Stomach (tissue), 9 donors: ENCODE data around the gene TMEM240. TPM values are rescaled to one million over a fixed set of nuclear protein-coding genes. Genes with fewer than 3 reads are reported as not detected.

Experiments
- DNase-seq, 2 donors: peaks; one replicate each; pipeline versions ENCODE4 v3.0.0 to v3.0.0-alpha.2; 2013 to 2019
- H3K27ac ChIP-seq, 5 donors: fragments of 200-600 bp in 4 of 5; sonication (generic) in 4 of 5; one replicate each; pipeline ENCODE4 v1.5.1; 2013 to 2019; ENCODE audit warnings: mild to moderate bottlenecking in 1 of 5, moderate library complexity in 1 of 5
- H3K27me3 ChIP-seq, 3 donors: fragments of 200-600 bp; sonication (generic); one replicate each; pipeline ENCODE4 v1.5.1; 2017 to 2019; ENCODE audit warnings: mixed run types in 1 of 3
- H3K36me3 ChIP-seq, 4 donors: fragments of 200-600 bp; sonication (generic); 1 replicate in 3 of 4; 2 replicates in 1 of 4; pipeline ENCODE4 v1.5.1; 2016 to 2019
- H3K4me1 ChIP-seq, 4 donors: fragments of 200-600 bp; sonication (generic); one replicate each; pipeline ENCODE4 v1.5.1; 2016 to 2019
- H3K4me3 ChIP-seq, 4 donors: fragments of 200-600 bp; sonication (generic) in 3 of 4; one replicate each; pipeline ENCODE4 v1.5.1; 2016 to 2019; ENCODE audit warnings: mild to moderate bottlenecking in 1 of 4
- H3K9me3 ChIP-seq, 4 donors: fragments of 200-600 bp; sonication (generic); one replicate each; pipeline ENCODE4 v1.5.1; 2016 to 2019
- EP300 ChIP-seq: sonication (generic); formaldehyde crosslinking; IDR thresholded peaks from one replicate; pipeline ENCODE4 v1.6.1; 2017; ENCODE audit warnings: antibody characterized with exemption
- POLR2A ChIP-seq, 4 donors: fragments of 450-650 bp; IDR thresholded peaks; one replicate each; pipeline ENCODE4 v1.6.1; 2016; ENCODE audit warnings: antibody characterized with exemption in 4 of 4, control low read depth in 2 of 4, mild to moderate bottlenecking in 1 of 4, moderate library complexity in 1 of 4
- POLR2AphosphoS5 ChIP-seq, 3 donors: sonication (generic); formaldehyde crosslinking; IDR thresholded peaks; one replicate each; pipeline ENCODE4 v1.6.1; 2016; ENCODE audit warnings: antibody characterized with exemption in 3 of 3
- WGBS, 5 donors: extraction: QIAGEN DNeasy Blood & Tissue Kit in 3 of 5; methylation state at CpG; one replicate each; pipeline versions ENCODE4 v1.1.5 to v1.1.7; 2013 to 2018; 5-methylcytosine and 5-hydroxymethylcytosine counted together
- intact Hi-C: fragments of 100-400 bp; cut with DNase I; formaldehyde crosslinking; loops from one replicate; pipeline ENCODE4 v1.15.1; 2023; ENCODE audit warnings: low total_unique reads
- polyA plus RNA-seq, 3 donors: library from polyadenylated mRNA; stranded (reverse); fragments of 200-250 nt; gene quantifications; one replicate each; pipeline ENCODE4 v1.2.3, GENCODE V29; 2013
- total RNA-seq, 5 donors: library from RNA; depleted of rRNA; stranded (reverse); fragments of >200 nt; gene quantifications; one replicate each; pipeline versions ENCODE4 v1.1.0 to v1.2.3, GENCODE V29; 2014 to 2016
- TF ChIP-seq, protein P1 (sequence below), 7 experiments: fragments of 450-650 bp in 4 of 7; fragments of 200-600 bp in 3 of 7; sonication (generic) in 3 of 7; IDR thresholded peaks; one replicate each; pipeline ENCODE4 v1.5.1; 2016 to 2019; ENCODE audit warnings: antibody characterized with exemption in 7 of 7, control low read depth in 2 of 7, mild to moderate bottlenecking in 1 of 7
- donor health status: healthy with polysubstance abuse.
- donor health status: Bipolar disorder and iron deficiency.
- donor health status: healthy.

The TMEM240 gene
- total and polyA plus RNA-seq, 8 donors = 1.8 to 10.3 (median 3.5) TPM; not detected in 3

DNA sequence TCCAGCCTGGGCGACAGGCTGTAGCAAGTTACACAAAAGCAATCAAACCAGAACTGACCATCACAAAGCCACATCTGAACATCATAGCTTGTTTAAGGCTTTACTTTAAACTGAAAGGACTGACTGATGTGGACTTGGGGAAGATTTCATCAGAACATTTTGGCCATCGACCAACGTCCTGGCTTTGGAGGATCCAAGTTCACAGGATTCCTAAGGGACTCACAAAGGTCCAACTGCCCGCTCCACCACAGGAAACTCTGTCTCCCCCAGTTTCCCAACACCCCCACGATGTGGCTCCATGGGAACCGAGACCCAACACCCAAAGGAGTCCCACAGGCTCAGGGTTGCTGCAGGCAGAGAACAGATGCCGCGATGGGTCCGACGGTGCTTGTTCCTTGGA lies 24.9 kb upstream of the TMEM240 start:
- Histone ChIP-seq H3K4me1 (peaks cover 12 to 52% (median 38%) of the 10 kb centered on the region in 4 donors), H3K27me3 (no peaks in the 10 kb centered on the region), H3K27ac (no peak overlapping the region), H3K36me3 (peaks cover 34 to 85% (median 77%) of the 10 kb centered on the region in 4 donors), H3K9me3 (no peaks in the 10 kb centered on the region), H3K4me3 (no peak overlapping the region)
- 91 to 92% (median 92%) methylated on average over 10 of the region's 10 CpGs for WGBS, 5 donors
- no peak for DNase-seq
- intact Hi-C loops = no loop called here
- no peak for TF ChIP-seq EP300

DNA sequence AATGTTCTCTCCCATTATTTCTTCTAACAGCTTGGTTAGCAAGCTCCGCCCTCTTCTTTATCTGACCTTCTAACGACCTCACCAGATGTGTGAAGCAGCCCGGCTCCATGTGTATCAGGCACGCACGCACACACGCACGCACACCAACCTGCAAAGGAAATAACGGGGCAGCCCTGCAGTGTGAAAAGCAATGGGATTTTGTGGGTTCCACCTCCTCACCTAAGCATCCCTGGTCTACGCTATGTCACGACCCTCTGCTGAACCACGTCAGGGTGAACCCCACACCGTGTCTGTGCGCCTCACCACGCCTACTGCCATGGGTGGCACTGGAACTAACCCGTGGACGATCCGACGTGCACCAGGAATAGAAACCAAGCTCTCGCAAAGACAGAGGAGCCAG lies 23.8 kb upstream of the TMEM240 start:
- H3K9me3 ChIP-seq = no peaks in the 10 kb centered on the region
- H3K36me3 ChIP-seq = peaks cover 34 to 82% (median 76%) of the 10 kb centered on the region in 4 donors
- no peak overlapping the region for H3K4me3 ChIP-seq
- no peaks in the 10 kb centered on the region for H3K27me3 ChIP-seq
- no peak for DNase-seq
- 65 to 79% (median 70%) methylated on average over 19 of the region's 19 CpGs for WGBS, 5 donors
- H3K4me1 ChIP-seq = peaks cover 11 to 49% (median 29%) of the 10 kb centered on the region in 4 donors
- no peak overlapping the region for H3K27ac ChIP-seq
- TF ChIP-seq, protein P1, sequence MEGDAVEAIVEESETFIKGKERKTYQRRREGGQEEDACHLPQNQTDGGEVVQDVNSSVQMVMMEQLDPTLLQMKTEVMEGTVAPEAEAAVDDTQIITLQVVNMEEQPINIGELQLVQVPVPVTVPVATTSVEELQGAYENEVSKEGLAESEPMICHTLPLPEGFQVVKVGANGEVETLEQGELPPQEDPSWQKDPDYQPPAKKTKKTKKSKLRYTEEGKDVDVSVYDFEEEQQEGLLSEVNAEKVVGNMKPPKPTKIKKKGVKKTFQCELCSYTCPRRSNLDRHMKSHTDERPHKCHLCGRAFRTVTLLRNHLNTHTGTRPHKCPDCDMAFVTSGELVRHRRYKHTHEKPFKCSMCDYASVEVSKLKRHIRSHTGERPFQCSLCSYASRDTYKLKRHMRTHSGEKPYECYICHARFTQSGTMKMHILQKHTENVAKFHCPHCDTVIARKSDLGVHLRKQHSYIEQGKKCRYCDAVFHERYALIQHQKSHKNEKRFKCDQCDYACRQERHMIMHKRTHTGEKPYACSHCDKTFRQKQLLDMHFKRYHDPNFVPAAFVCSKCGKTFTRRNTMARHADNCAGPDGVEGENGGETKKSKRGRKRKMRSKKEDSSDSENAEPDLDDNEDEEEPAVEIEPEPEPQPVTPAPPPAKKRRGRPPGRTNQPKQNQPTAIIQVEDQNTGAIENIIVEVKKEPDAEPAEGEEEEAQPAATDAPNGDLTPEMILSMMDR (IDR thresholded peaks at IDR 0.05) = no peak
- TF ChIP-seq POLR2A (IDR thresholded peaks at IDR 0.05) (no peak), EP300 (no peak), POLR2AphosphoS5 (IDR thresholded peaks at IDR 0.05) (no peak)
- intact Hi-C loops = no loop called here

DNA sequence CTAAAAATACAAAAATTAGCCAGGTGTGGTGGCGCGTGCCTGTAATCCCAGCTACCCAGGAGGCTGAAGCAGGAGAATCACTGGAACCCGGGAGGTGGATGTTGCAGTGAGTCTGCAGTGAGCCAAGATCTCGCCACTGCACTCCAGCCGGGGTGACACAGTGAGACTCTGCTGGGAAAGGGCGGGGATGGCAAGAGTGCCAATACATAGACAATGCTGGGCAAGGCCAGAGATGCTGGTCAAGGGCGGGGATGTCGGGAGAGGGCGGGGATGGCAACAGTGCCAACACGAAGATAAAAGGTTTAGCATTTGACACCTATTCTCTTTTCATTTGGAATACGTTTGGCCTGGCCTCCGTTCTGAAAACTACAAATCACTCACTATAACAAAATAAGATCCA lies 23.3 kb upstream of the TMEM240 start:
- Histone ChIP-seq H3K4me1 (peaks cover 8 to 47% (median 27%) of the 10 kb centered on the region in 4 donors), H3K27me3 (no peaks in the 10 kb centered on the region), H3K36me3 (peaks cover 34 to 76% (median 71%) of the 10 kb centered on the region in 4 donors), H3K4me3 (no peak overlapping the region), H3K27ac (no peak overlapping the region), H3K9me3 (no peaks in the 10 kb centered on the region)
- TF ChIP-seq POLR2A (IDR thresholded peaks at IDR 0.05) = no peak
- no peak for TF ChIP-seq EP300
- no peak for TF ChIP-seq POLR2AphosphoS5 (IDR thresholded peaks at IDR 0.05)
- TF ChIP-seq, protein P1 (IDR thresholded peaks at IDR 0.05) = no peak
- 81 to 89% (median 87%) methylated on average over 12 of the region's 12 CpGs for WGBS, 5 donors
- DNase-seq = no peak
- intact Hi-C loops = no loop called here

DNA sequence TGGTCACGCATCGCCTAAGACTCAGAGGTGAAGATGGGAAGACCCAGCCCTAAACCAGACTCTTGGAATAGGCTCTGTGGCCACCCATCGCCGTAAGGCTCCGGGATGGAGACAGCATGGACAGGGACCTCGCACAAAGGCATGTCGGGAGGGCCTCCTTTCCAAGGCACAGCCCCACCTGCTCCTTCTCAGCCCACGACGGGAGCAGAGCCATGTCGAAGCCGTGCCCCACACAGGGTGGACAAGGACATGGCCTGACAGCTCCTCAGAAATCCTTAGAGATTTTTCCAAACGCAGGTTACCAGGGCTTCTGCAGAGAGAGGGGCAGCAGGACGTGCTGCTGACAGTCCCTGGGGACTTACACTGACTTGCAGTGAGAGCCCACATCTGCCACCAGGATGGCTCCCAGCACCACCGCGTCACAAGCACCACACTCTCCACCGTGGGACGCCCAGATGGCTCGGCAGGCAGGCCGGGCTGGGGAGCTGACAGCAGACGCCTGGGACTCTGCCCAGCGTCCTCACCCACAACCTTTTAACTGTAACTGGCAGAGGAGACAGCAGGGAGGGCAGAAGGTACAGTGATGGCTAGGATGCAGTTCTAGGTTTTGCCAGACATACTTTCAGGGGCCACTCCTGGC lies 22.3 kb upstream of the TMEM240 start:
- 92 to 94% (median 94%) methylated on average over 6 to 21 of the region's 21 CpGs for WGBS, 5 donors
- Histone ChIP-seq H3K9me3 (no peaks in the 10 kb centered on the region), H3K27ac (no peak overlapping the region), H3K4me1 (peaks cover 4 to 37% (median 17%) of the 10 kb centered on the region in 4 donors), H3K27me3 (no peaks in the 10 kb centered on the region), H3K36me3 (peaks cover 34 to 72% (median 70%) of the 10 kb centered on the region in 4 donors), H3K4me3 (no peak overlapping the region)
- no peak for DNase-seq
- intact Hi-C loops = no loop called here
- TF ChIP-seq EP300 (no peak), POLR2AphosphoS5 (IDR thresholded peaks at IDR 0.05) (no peak)

DNA sequence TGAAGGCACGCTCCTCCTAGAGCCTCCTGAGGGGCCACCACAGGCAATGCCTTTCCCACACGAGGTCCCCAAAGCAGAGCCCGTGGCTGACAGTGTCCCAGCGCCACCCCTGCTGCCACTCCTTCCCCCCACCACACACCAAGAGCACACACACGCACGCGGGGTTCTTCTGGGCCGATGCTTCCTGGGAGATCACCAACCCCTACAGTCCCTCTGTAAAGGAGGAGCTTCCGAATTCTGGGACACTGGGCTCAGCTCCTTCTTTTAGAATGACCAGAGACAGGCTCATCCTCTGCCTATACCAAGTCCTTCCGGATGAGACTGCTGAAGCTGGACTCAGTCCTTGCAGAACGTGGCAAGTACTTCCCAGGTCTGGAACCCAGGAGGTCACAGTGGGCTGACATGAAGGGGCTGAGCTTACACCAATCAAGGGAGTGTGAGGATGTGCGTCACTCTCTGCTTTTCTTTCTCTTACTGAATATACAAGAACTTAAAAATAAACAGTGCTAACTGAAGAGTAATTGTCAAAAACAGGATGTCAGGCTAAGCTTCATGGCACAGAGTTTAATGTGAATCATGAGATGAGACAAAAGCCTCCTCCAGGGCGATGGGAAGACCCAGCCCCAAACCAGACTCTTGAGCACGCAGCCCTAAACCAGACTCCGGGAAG lies 21.5 kb upstream of the TMEM240 start:
- TF ChIP-seq POLR2A (IDR thresholded peaks at IDR 0.05) (no peak), EP300 (no peak), POLR2AphosphoS5 (IDR thresholded peaks at IDR 0.05) (no peak)
- TF ChIP-seq, protein P1 (IDR thresholded peaks at IDR 0.05) = no peak
- H3K4me1 ChIP-seq = peaks cover 3 to 30% (median 11%) of the 10 kb centered on the region in 4 donors
- intact Hi-C loops = no loop called here
- no peak overlapping the region for H3K4me3 ChIP-seq
- no peak for DNase-seq
- no peak overlapping the region for H3K27ac ChIP-seq
- H3K27me3 ChIP-seq = no peaks in the 10 kb centered on the region
- 89 to 93% (median 92%) methylated on average over 14 to 15 of the region's 15 CpGs for WGBS, 5 donors
- H3K36me3 ChIP-seq = peaks cover 34 to 70% (median 69%) of the 10 kb centered on the region in 4 donors
- no peaks in the 10 kb centered on the region for H3K9me3 ChIP-seq
